CD4-positive, alpha-beta T cell treated with Interleukin-17A for 1 hour (primary cell): ENCODE results near the gene KLHL29.
A peak's percentile ranks its signal among the peaks of the same experiment; 100 is the strongest.
"Not testable (repeated sequence)": the region's sequence is repeated elsewhere in the genome, so short reads cannot be mapped to it uniquely, and the experiment has no call there.

Experiments
- DNase-seq: peaks from one replicate; pipeline ENCODE4 v3.0.0-alpha.2; 2020

The KLHL29 gene

DNA sequence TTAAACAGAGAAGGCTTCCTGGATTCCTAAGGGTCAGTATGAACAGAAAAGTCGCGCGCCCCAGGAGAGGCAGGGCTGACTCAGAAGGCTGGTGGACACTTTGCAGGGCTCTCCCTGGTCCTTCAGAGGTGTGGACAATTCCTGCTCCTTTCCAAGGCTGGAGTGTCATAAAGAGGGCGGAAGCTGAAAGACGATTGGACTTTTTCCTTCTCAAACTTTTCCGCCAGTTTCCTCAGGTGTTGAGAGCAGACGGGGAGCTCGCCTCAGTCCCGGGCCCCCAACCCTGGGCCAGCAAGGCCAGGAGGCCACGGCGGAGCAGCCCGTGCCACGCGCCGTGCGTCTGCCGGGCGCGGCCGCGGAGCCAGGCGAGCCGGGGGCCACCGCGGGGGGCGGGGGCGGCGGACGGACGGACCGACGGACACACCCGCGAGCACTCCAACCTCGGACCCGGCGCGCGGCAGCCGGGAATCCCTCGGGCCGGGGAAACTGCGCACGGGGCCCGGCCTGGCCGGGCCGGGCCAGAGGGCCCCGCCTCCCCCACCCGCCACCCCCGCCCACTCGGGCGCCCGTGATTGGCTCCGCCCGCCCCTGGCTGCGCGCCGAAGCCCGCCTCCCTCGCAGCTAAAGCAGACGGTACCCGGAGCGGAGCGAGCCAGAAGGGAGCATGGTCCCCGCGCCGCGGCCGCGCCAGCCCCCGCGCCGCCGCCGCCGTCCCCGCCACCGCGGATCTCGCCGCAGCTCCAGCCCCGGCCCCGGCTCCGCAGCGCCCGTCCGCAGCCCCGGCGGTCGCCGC, at the start of gene KLHL29:
Gene KLHL29, plus strand, starts transcription at position 629 of the 793 bp plus-strand sequence. CDS start 177,018 bp downstream, outside the sequence.
- peak; percentile 60 for DNase-seq

DNA sequence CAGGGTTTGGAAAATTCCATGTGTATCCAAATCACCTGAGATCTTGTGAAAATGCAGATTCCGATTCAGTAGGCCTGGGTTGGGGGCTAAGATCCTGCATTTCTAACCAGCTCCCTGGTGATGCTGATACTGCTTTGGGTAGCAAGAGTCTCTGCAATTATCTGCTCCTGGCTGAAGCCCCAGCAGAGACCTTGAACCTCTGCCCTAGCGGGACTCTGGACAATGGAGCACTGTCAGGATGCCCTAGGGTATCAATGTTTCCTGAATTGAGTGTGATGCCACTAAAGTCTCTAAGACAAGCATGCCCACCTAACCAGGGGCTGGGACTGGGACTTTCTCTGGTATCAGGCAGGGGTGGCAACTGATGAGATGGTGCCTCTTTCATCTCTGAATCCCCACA, 49.4 kb upstream of the KLHL29 start:
- no peak for DNase-seq

DNA sequence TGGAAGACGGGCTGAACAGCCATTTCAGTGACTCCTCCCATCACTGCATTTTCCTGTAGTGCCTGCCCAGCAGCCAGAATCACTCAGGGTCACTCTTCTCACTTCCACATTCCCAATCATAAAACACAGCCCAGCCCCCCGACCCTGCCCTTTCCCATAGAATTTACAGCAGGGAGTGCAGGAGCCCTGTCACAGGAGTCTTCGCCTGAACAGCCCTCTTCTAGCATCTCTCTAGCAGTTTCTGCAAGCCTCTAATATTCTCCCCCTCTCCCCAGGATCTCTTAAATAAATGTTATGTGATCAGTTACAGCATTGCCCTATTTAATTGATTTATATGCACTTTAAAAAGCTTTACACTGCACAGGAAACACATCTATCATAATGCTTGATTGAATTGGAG, 42.9 kb upstream of the KLHL29 start:
- DNase-seq, result no peak

DNA sequence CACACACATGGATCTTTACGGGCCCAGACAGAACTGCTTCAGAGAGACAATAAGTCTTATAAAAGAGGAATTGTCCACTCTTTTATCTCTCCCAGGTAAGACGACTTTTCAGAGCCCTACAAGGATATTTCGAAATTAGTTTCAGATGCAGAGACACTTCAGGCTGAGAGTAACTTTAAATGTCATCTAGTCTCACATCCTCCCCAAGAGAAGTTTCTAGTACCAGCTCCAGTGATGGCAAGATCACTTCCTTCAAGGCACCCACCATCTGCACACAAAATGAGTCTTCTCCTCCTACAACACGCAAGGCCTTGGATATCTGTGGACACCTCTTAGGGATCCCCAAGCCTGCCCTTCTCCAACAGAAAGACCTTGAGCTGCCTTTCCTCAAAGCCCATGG, 39.0 kb upstream of the KLHL29 start:
- DNase-seq, result no peak

DNA sequence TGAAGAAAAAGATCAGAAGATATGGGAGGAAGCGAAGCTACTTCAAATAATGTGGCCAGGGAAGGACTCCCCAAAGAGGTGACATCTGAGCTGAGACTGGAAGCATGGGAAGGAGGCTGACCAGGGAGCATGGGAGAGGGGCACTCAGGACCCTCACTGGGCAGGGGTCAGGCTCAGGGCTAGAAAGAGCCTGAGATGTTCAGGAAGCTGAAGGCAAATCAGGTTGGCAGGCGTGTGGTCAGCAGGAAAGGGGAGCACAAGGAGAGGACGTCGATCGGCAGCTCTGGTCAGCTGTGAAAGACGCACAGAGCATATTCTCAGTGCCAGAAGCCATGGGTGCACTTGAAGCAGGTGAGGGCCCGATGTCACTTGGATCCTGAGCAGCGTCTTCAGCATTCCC, 38.2 kb upstream of the KLHL29 start:
- no peak for DNase-seq

DNA sequence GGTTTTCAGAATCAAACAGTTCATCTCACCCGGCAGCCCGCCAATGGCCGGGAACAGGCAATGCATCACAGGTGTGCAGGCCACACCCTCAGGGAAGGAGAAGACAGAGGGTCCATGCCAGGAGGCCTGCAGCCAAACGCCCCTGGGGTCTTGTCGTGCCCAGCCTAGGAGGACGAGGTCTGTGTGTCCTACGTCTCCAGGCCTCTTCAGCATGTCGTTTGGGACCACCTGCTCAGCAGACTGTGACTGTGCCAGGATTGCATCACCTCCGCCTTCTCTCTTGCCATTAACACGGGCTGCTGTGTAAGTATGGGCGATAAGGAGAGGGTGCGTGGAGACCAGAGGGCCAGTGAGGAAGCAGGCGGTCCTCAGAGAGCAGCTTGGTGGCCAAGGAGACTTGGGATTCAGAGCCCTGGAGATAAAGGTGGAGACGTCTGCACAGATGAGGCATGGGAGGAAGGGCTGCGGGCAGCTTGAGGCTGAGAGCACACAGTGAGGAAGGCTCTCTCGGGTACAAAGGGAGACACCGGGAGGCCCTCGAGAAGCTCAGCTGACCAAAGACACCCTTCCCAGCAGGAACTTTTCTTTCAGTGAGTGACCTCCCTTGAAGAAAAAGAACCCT, 37.4 kb upstream of the KLHL29 start:
- no peak for DNase-seq

DNA sequence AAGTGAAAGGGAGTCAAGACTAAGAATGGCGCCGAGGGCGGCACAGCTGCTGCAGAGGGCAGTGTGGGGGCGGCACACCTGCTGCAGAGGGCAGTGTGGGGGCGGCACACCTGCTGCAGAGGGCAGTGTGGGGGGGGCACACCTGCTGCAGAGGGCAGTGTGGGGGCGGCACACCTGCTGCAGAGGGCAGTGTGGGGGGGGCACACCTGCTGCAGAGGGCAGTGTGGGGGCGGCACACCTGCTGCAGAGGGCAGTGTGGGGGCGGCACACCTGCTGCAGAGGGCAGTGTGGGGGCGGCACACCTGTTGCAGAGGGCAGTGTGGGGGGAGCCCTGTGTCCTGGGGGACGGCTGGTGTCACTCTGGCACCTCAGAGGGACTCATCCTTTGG, 36.9 kb upstream of the KLHL29 start:
- not testable (repeated sequence) for DNase-seq

DNA sequence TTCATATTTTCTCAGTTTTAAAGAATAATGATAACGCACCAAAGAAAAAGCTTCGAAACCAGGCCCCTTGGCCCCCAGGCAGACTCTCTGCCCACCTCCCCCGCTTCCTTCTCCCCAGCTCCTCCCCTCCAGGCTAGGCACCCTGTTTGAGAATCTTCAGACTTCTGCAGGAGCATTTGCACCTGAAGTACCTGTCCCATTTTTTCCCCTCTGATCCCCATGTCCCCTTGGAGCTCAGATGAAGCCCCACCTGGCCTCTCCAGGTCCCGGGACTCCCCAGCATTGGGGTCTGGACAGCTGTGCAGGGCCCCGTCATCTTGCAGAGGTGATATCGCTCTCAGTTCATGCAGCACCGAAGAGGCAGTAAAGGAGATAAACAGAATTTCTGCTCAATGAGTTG, 35.5 kb upstream of the KLHL29 start:
- no peak for DNase-seq

DNA sequence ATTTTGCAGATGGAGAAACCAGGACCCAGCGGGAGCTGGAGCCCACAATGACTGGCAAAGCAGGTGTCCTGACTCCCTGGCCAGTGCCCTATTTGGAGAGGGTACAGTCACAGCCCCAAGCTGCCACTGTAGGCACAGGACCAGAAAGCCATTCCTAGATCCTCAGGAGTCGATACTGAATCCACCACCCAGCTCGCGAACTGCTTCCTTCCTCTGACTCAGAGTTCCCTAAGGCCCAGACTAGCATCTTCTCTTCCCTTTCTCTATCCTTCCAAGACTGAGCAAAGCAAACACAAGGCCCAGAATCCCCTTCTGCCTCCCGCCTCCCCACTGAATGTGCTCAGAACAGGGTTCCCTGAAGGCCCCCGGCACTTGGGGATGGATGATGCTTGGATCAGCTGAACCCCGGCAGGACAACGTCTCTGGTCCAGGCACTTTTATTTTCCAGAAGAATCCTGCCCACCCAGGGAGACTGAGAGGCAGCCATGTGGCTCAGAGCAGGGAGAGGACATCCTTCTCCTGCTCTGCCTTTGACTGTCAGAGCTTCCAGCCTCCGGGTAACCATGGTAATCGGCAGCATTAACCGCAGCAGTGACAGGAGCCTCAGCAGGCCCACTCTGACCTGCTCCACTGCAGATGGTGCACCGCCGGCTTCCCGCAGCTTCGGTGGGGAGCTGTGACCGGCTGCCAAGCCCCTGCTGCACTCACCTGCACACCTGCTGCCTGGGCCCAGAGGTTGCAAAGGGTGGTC, 34.8 kb upstream of the KLHL29 start:
- no peak for DNase-seq

DNA sequence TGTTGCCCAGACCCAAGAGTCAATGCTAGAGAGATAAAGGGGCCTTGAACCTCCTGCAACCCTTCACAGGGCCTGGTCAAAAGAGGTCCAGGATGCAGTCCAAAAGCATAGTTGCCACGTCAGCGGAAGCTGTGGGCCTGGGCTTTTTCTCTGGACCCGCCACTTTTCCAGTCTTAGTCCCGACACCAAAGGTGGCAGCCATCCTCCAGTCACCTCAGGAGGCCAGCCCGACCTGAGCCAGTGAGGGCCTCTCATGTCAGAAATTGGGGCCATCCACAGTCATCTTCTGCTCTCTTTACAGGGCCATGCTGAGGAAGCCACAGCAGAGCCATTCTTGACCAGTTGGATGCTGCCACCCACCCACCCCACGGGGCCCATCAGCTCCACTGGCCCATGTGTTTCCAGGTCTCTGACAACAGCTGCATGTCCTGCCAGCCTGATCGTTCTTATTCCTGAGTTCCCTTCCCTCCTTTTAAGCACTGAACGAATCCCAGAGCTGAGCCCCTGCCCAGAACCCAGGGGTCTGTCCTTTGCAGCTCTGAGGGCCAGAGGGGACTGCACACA, 34.1 kb upstream of the KLHL29 start:
- DNase-seq, result no peak

DNA sequence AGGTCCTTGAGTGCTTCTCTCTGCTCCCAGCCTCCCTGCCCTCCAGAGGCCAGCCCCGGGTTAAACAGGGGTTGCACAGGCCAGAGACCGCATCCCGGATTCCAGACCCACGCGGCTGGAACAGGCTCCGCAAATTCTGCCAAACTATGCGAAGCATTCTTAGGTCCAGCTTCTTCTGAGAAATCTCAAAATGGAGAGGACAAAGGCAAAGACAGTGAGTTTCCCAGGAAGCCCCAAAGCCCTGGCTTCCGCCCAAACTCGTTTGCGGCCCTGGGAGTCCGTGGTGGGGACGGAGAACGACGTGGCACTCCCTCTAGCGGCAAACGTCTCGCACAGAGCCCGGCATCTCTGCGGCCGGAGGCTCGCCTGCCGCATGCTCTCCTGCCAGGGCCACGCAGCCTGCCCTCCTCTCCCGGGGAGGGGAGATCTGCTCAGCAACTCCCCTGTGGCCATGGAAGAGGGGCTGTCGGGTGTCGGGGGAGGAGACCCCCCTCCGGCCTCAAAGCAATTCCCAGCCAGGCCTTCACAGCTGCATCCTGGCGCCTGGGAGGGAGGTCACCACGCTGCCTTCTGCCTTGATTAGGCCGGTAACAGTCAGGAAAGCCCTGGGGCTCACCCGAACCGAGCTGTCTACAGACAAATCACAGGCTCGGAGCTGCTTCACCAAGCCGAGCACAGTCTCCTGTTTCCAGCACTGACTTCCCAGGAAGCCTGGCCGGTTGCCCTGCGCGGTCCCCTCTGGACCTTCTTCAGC, 33.4 kb upstream of the KLHL29 start:
- peak; percentile 13 for DNase-seq

DNA sequence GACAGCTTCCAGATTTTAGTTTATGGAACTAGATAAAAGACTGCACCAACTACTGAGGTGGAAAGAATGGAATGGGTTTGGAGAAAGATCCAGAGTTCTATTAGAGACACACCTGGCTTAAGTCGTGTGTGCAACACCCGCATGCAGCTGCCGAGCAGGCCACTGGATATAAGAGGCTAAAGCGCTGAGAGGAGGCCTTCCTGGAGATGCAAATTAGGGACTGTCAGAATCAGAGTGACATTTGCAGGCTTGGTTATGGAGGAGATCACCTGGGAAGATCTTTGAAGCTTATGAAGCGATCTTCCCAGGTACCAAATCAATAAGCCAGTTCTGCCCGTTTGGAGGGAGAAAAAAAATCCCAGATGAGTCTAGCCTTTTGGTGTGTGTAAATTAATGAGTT, 30.4 kb upstream of the KLHL29 start:
- no peak for DNase-seq

DNA sequence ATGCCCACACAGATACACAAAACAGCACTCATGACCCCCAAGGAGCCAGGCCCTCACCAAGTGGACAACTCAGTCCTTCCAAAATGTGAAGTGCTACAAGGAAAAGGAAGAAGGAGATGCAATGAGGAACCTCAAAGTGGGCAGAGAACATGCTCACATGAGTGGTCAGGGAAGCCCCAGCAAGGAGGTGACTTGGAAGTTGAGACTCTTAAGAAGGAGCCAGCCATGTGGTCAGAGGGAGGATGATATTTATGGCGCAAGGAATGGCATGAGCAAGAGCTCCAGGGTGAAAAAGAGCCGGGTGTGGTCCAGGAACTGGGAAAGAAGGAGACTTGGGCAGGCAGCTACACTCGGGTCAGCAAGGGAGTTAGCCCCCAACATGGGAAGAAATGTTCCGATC, 30.0 kb upstream of the KLHL29 start:
- DNase-seq, result no peak

DNA sequence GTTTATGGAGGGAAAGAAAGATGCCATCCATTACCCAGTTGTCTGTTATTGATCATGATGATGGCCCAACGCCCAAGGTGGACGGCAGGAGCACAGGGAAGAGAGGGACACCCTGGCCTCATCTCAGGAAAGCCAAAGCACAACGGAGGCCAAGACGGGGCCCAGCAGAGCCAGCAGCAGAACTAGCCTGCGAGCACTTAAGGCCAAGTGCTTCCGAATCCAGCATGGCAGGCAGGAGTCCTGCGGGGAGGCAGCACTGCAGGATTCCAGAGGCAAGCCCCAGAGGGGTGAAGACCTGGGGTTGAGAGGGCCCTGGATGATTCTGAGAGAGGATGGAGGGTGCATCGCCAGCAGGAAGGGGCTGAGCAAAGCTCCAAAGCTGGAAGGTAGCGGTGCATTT, 28.3 kb upstream of the KLHL29 start:
- DNase-seq, result no peak

DNA sequence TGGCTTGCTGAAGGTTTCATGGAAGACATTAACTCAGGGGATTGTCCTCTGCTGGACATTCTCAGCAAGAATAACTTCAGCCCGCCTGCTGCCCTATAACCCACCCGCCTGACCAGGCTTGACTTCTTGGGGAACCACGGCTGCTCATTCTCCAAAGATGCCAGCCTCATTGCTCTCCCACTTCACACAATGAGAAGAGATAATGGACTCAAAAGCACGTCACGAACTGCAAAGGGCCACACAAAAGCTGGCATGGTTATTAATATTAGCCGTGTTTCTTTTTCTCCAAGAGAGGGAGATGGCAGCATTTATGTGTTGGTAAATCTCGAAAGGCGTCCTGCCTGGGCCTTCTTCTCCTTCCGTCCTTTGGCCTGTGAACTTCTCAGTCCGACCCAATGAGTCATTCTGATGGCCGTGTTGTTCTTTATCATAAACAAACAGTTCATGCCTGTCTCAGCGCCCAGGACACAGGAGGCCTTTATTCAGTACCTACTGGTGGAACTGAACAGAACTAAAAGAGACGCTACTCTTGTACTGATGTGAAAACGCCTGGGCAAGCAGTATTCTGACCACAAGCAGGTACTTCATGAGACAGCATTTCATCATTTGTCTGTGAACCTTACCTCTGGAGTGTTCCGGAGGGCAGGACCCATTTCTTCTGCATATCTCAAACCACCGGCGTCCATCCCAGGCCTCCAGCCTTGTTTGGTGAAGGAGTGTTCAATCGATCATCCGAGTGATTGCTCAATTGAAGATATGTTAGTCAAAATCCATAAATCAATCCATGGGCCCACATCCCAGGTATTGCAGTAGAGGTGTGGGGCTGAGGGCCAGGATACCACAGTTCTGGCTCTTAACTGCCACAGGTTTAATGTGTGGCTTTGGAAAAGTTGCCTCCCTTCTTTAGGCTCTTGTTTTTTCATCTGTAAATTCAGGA, 25.1 kb upstream of the KLHL29 start:
- no peak for DNase-seq

DNA sequence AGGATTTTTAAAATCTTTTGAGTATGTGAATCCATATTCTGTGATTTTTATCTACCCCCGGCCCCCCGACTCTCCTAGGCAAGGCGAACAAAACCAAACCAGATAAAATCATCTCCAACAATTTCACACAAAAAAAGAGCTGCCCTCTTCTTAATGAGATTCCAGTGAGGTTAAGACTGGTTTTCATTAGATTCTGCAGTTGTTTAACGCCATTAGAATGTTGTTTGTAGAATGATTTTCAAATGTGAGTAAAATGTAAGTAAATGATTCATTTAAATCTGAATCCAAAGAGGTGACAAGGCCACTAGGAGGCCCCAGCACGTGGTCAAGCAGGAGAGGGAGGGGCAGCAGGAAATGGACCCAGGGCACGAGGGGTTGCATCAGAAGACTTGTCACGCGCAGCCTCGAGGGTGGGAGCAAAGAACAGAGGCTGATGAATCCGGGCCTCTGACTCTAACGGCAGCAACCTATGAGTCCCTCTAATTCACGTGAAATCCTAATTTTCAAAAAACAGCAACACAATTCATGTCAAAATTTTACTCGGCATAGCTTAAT, 24.3 kb upstream of the KLHL29 start:
- no peak for DNase-seq

DNA sequence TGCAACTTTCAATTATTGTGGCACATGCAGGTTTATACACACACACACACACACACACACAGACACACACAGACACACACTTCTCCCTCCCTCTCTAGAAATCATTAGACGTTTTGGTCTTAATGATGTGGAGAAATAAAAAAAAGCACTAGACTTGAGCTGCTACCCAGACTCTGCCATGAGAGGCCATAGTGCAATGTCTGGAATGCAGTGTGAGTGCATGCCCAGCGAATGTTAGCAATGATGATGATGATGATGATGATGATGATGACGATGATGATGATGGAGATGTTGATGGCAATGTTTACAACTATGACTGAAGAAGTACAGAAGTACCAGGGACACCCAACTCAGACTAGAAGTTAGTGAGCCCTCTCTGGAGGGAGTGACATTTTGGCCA, 23.8 kb upstream of the KLHL29 start:
- no peak for DNase-seq

DNA sequence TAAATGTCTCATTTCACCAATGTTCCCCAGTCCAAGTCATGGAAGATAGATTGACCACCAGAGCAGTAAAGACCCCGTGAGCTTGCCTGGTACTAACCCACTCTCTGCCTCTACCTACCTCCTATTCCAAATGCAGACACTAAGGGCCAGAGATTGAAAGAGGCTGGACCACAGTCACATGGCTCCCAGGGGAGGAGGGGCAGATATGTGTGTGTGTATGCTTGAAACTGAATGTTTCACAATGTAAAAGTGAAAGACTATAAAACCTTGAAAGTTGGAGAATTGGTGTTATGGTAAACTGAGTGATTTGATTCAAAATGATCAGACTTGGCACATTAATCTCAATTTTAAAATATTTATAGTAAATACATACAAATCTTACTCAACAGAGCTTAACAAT, 21.7 kb upstream of the KLHL29 start:
- DNase-seq, result no peak

DNA sequence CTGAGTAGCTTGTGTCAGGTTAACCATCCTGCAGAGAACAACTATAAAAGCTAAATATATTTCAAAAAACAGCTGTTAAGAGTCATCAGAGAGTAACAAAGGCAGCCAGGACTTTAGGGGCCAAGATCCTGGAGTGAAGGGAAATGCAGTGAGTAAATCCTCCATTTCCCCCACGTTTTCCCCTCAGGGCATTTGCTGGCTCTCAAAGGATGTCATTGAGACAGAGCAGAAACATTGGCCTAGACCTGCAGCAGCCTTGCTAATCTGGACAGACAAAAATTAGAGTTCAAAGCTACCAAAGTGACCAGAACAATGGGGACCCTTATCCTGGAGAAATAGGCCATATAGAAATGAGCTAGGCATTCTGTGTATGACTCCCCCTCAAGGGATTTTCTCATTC, 21.1 kb upstream of the KLHL29 start:
- DNase-seq, result no peak

DNA sequence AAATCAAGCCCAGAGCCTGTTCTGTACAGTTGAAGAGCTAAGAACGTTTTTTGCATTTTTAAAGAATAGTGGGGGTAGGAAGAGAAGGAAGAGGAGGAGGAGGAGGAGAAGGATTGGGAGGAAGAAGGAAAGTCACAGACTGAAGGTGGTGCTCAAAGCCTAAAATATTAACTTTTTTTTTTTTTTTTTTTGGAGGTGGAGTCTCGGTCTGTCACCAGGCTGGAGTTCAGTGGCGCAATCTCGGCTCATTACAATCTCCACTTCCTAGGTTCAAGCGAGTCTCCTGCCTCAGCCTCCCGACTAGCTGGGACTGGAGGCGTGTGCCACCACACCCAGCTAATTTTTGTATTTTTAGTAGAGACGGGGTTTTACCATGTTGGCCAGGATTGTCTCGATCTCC, 18.3 kb upstream of the KLHL29 start:
- no peak for DNase-seq

DNA sequence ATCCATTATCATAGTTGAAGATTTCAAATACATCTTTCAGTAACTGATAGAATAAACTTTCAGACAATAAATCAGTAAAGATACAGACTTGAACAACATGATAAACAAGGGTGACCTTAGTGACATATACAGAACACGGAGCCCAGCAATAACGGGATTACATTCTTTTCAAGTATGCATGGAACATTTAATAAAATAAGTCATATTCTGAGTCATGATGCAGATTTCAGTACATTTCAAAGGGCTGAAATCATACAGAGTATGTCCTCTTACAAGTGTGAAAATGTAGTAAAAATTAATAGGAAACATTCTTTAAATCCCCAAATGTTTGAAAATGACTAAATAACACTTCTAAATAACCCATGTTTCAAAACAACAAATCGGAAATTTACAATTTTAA, 17.2 kb upstream of the KLHL29 start:
- DNase-seq, result no peak

DNA sequence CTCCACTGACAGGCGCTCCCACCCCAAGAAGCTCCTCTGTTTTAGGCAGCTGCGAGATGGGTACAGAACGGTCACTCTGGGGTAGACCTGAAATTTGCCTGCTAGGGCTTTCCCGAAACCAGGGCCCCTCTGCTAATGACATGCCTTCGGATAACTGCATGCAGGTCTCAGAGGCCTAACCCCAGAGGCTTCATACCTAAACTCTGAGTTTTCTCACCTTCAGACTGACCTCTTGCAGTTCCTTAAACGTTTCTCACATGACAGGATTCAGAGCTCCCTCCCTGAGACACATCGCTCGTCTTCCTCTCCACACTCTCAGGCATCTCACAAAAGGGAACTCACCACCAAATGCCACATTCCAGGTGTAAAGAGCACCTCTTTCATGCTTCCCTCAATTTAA, 11.3 kb upstream of the KLHL29 start:
- no peak for DNase-seq
